Endodermal cell (in vitro differentiated cells): ENCODE data around the gene PRKCA. TPM values are rescaled to one million over a fixed set of nuclear protein-coding genes. Genes with fewer than 3 reads are reported as not detected.

Experiments
- DNase-seq: peaks from one replicate; pipeline ENCODE4 v3.0.0-alpha.2; 2017
- H3K27ac ChIP-seq: 2 replicates; pipeline ENCODE4 v1.5.1; 2013; ENCODE audit warnings: mild to moderate bottlenecking, low read depth, low read length, moderate library complexity
- H3K27me3 ChIP-seq: 2 replicates; pipeline ENCODE4 v1.6.1; 2013; ENCODE audit warnings: mild to moderate bottlenecking, low read length, moderate library complexity; ENCODE audit not compliant: insufficient read depth, control insufficient read depth, poor library complexity, severe bottlenecking
- H3K36me3 ChIP-seq: 2 replicates; pipeline ENCODE4 v1.7.0; 2013; ENCODE audit warnings: mild to moderate bottlenecking, low read length, moderate library complexity; ENCODE audit not compliant: control insufficient read depth, insufficient read depth
- H3K4me1 ChIP-seq: one replicate; pipeline ENCODE4 v1.7.0; 2013; ENCODE audit warnings: low read length; ENCODE audit not compliant: control insufficient read depth, insufficient read depth
- H3K4me3 ChIP-seq: 2 replicates; pipeline ENCODE4 v1.5.1; 2013; ENCODE audit warnings: mild to moderate bottlenecking, low read length, moderate library complexity
- H3K9ac ChIP-seq: 2 replicates; pipeline ENCODE4 v1.6.1; 2013; ENCODE audit warnings: mild to moderate bottlenecking, low read length, moderate library complexity; ENCODE audit not compliant: poor library complexity, severe bottlenecking; ENCODE audit errors: extremely low read depth
- H3K9me3 ChIP-seq: 2 replicates; pipeline ENCODE4 v1.6.1; 2013; ENCODE audit warnings: mild to moderate bottlenecking, low read length, moderate library complexity; ENCODE audit not compliant: control insufficient read depth
- H3K27ac Mint-ChIP-seq: 2 replicates; pipeline ENCODE4 v1.8.0; 2020; ENCODE audit warnings: mixed read lengths
- H3K27me3 Mint-ChIP-seq: 2 replicates; pipeline ENCODE4 v1.8.0; 2021; ENCODE audit warnings: mild to moderate bottlenecking, mixed read lengths; ENCODE audit not compliant: insufficient read depth
- H3K36me3 Mint-ChIP-seq: 2 replicates; pipeline ENCODE4 v1.8.0; 2020; ENCODE audit warnings: low read depth, mixed read lengths
- H3K4me1 Mint-ChIP-seq: 2 replicates; pipeline ENCODE4 v1.8.0; 2020; ENCODE audit warnings: mixed read lengths
- H3K4me3 Mint-ChIP-seq: 2 replicates; pipeline ENCODE4 v1.8.0; 2020; ENCODE audit warnings: mild to moderate bottlenecking, moderate library complexity, mixed read lengths
- H3K9me3 Mint-ChIP-seq: 2 replicates; pipeline ENCODE4 v1.8.0; 2020; ENCODE audit warnings: mild to moderate bottlenecking, mixed read lengths
- CTCF ChIP-seq: fragments of 200-600 bp; sonication (generic); conservative IDR thresholded peaks from 2 replicates; pipeline ENCODE4 v1.5.0; 2021; ENCODE audit warnings: antibody characterized with exemption, mild to moderate bottlenecking
- WGBS, 2 experiments: methylation state at CpG; one replicate each; pipeline versions ENCODE4 v1.1.5 to v1.1.7; 2013; ENCODE audit warnings: missing lambda C conversion rate in 2 of 2, mixed read lengths in 1 of 2; ENCODE audit not compliant: insufficient coverage in 1 of 2, insufficient read length in 1 of 2; 5-methylcytosine and 5-hydroxymethylcytosine counted together
- total RNA-seq, 2 donors: library from RNA; stranded (reverse); fragmentation: NEBNext Ultra II Directional in 1 of 2; extraction: Animal tissue kit (Norgen Biotek cat#: 25700) in 1 of 2; gene quantifications; 2 replicates in 1 of 2; 3 replicates in 1 of 2; pipeline ENCODE4 v1.2.1, GENCODE V29; 2021

Gene PRKCA
- total RNA-seq, 2 donors from 2014 or later: 8.7 to 14.6 TPM

- H3K4me1 ChIP-seq: no peaks in the 10 kb centered on the region
- TF ChIP-seq CTCF: no peak
- no peak for DNase-seq
- Mint-ChIP-seq H3K4me3 (no peak overlapping the region), H3K9me3 (no peaks in the 10 kb centered on the region), H3K27ac (no peak overlapping the region), H3K4me1 (peaks cover 6% of the 10 kb centered on the region), H3K36me3 (no peaks in the 10 kb centered on the region), H3K27me3 (no peaks in the 10 kb centered on the region)
- no peaks in the 10 kb centered on the region for H3K9me3 ChIP-seq
- WGBS, 2 experiments: 94 to 97% methylated on average over 6 to 9 of the region's 10 CpGs
- no peaks in the 10 kb centered on the region for H3K27me3 ChIP-seq
- no peak overlapping the region for H3K4me3 ChIP-seq
- H3K36me3 ChIP-seq: no peaks in the 10 kb centered on the region
- no peak overlapping the region for H3K9ac ChIP-seq
- no peak overlapping the region for H3K27ac ChIP-seq
Observed at GRCh38 chr17:66507982-66508760, 205.8 kb downstream of the PRKCA start.

GRCh38 chr17:66508896-66509844, 206.8 kb downstream of the PRKCA start:
- no peaks in the 10 kb centered on the region for H3K27me3 Mint-ChIP-seq
- 90 to 94% methylated on average over 5 to 8 of the region's 8 CpGs for WGBS, 2 experiments
- H3K4me1 ChIP-seq: no peaks in the 10 kb centered on the region
- H3K4me1 Mint-ChIP-seq: peaks cover 6% of the 10 kb centered on the region
- no peaks in the 10 kb centered on the region for H3K27me3 ChIP-seq
- H3K27ac Mint-ChIP-seq: no peak overlapping the region
- H3K9me3 ChIP-seq: no peaks in the 10 kb centered on the region
- H3K9me3 Mint-ChIP-seq: no peaks in the 10 kb centered on the region
- no peak overlapping the region for H3K4me3 ChIP-seq
- no peaks in the 10 kb centered on the region for H3K36me3 ChIP-seq
- no peak for DNase-seq
- no peak overlapping the region for H3K4me3 Mint-ChIP-seq
- H3K36me3 Mint-ChIP-seq: no peaks in the 10 kb centered on the region
- no peak for TF ChIP-seq CTCF
- no peak overlapping the region for H3K27ac ChIP-seq
- H3K9ac ChIP-seq: no peak overlapping the region

GRCh38 chr17:66509926-66510325, 207.5 kb downstream of the PRKCA start:
- no peak overlapping the region for H3K9ac ChIP-seq
- H3K27ac ChIP-seq: no peak overlapping the region
- 92 to 97% methylated on average over 2 to 3 of the region's 3 CpGs for WGBS, 2 experiments
- H3K27ac Mint-ChIP-seq: no peak overlapping the region
- no peaks in the 10 kb centered on the region for H3K36me3 ChIP-seq
- no peaks in the 10 kb centered on the region for H3K4me1 ChIP-seq
- no peaks in the 10 kb centered on the region for H3K27me3 Mint-ChIP-seq
- DNase-seq: no peak
- H3K4me1 Mint-ChIP-seq: peaks cover 6% of the 10 kb centered on the region
- H3K4me3 Mint-ChIP-seq: no peak overlapping the region
- no peaks in the 10 kb centered on the region for H3K9me3 ChIP-seq
- H3K36me3 Mint-ChIP-seq: no peaks in the 10 kb centered on the region
- H3K4me3 ChIP-seq: no peak overlapping the region
- no peak for TF ChIP-seq CTCF
- H3K27me3 ChIP-seq: no peaks in the 10 kb centered on the region
- no peaks in the 10 kb centered on the region for H3K9me3 Mint-ChIP-seq
